Gastroesophageal sphincter (tissue), 4 donors: ENCODE data around the gene ADAM12. TPM values are rescaled to one million over a fixed set of nuclear protein-coding genes. Genes with fewer than 3 reads are reported as not detected.

ENCODE experiments used
- ATAC-seq: fragments of 150-250 bp; one replicate; pipeline ENCODE4 v1.9.1; 2016; ENCODE audit warnings: mild to moderate bottlenecking, moderate library complexity
- H3K27ac ChIP-seq, 4 donors: fragments of 200-600 bp; sonication (generic) in 3 of 4; 1 replicate in 3 of 4; 2 replicates in 1 of 4; pipeline ENCODE4 v1.5.1; 2016 to 2019
- H3K27me3 ChIP-seq: fragments of 200-600 bp; sonication (generic); one replicate; pipeline ENCODE4 v1.5.1; 2019
- H3K36me3 ChIP-seq, 2 donors: fragments of 200-600 bp; sonication (generic); one replicate each; pipeline ENCODE4 v1.5.1; 2019; ENCODE audit warnings: control low read depth in 1 of 2
- H3K4me1 ChIP-seq, 3 donors: fragments of 200-600 bp; sonication (generic); 1 replicate in 2 of 3; 2 replicates in 1 of 3; pipeline ENCODE4 v1.5.1; 2016 to 2019; ENCODE audit warnings: control low read depth in 2 of 3
- H3K4me3 ChIP-seq, 2 donors: fragments of 200-600 bp; sonication (generic); one replicate each; pipeline ENCODE4 v1.5.1; 2019; ENCODE audit warnings: mild to moderate bottlenecking in 1 of 2, moderate library complexity in 1 of 2
- H3K9me3 ChIP-seq, 3 donors: fragments of 200-600 bp; sonication (generic); one replicate each; pipeline ENCODE4 v1.5.1; 2017 to 2019; ENCODE audit warnings: control low read depth in 2 of 3
- CTCF ChIP-seq, 4 experiments: fragments of 200-600 bp in 2 of 4; fragments of 450-650 bp in 2 of 4; sonication (generic) in 1 of 4; IDR thresholded peaks; one replicate each; pipeline ENCODE4 v1.5.1; 2017 to 2019; ENCODE audit warnings: antibody characterized with exemption in 4 of 4, mild to moderate bottlenecking in 2 of 4, moderate library complexity in 2 of 4
- EP300 ChIP-seq: sonication (generic); formaldehyde crosslinking; IDR thresholded peaks from one replicate; pipeline ENCODE4 v1.6.1; 2017; ENCODE audit warnings: antibody characterized with exemption, mild to moderate bottlenecking
- POLR2A ChIP-seq, 2 donors: fragments of 450-650 bp; IDR thresholded peaks; one replicate each; pipeline ENCODE4 v1.6.1; 2017; ENCODE audit warnings: antibody characterized with exemption in 2 of 2, mild to moderate bottlenecking in 2 of 2, moderate library complexity in 1 of 2
- POLR2AphosphoS5 ChIP-seq: sonication (generic); formaldehyde crosslinking; IDR thresholded peaks from one replicate; pipeline ENCODE4 v1.6.1; 2017; ENCODE audit warnings: antibody characterized with exemption
- WGBS, 2 donors: methylation state at CpG; one replicate each; pipeline ENCODE4 v1.1.5; 2018; ENCODE audit warnings: low coverage in 1 of 2; 5-methylcytosine and 5-hydroxymethylcytosine counted together
- total RNA-seq, 4 donors: library from RNA; depleted of rRNA; stranded (reverse); fragments of >200 nt; gene quantifications; one replicate each; pipeline ENCODE4 v1.1.0, GENCODE V29; 2016

ADAM12 gene
- total RNA-seq, 4 donors from 2014 or later: 0.27 to 1.2 (median 0.89) TPM

GRCh38 chr10:126016156-126016805, 372.0 kb downstream of the ADAM12 start:
- no peak overlapping the region for H3K27ac ChIP-seq
- H3K36me3 ChIP-seq: no peaks in the 10 kb centered on the region
- TF ChIP-seq CTCF (IDR thresholded peaks at IDR 0.05) (no peak), POLR2AphosphoS5 (no peak), POLR2A (IDR thresholded peaks at IDR 0.05) (no peak), EP300 (no peak)
- H3K4me3 ChIP-seq: no peak overlapping the region
- 97% methylated on average over 4 of the region's 4 CpGs; no CpG with 5 or more reads in 1 of the 2 donors for WGBS, 2 donors
- H3K4me1 ChIP-seq: no peaks in the 10 kb centered on the region
- no peaks in the 10 kb centered on the region for H3K9me3 ChIP-seq
- H3K27me3 ChIP-seq: no peaks in the 10 kb centered on the region
- no peak for ATAC-seq

GRCh38 chr10:126015413-126015812, 372.9 kb downstream of the ADAM12 start:
- ATAC-seq: no peak
- H3K4me3 ChIP-seq: no peak overlapping the region
- TF ChIP-seq POLR2AphosphoS5 (no peak), EP300 (no peak), CTCF (IDR thresholded peaks at IDR 0.05) (no peak), POLR2A (IDR thresholded peaks at IDR 0.05) (no peak)
- no peaks in the 10 kb centered on the region for H3K4me1 ChIP-seq
- peaks cover 0 to 4% (median 0%) of the 10 kb centered on the region in 3 donors for H3K9me3 ChIP-seq
- 58 to 72% methylated on average over 3 of the region's 3 CpGs for WGBS, 2 donors
- H3K27ac ChIP-seq: no peak overlapping the region
- H3K27me3 ChIP-seq: no peaks in the 10 kb centered on the region
- H3K36me3 ChIP-seq: no peaks in the 10 kb centered on the region

- 80 to 91% methylated on average over 5 to 7 of the region's 7 CpGs for WGBS, 2 donors
- peaks cover 0 to 3% of the 10 kb centered on the region in 2 donors for H3K36me3 ChIP-seq
- H3K9me3 ChIP-seq: peaks cover 0 to 8% (median 0%) of the 10 kb centered on the region in 3 donors
- no peak for ATAC-seq
- H3K4me1 ChIP-seq: no peaks in the 10 kb centered on the region
- no peak overlapping the region for H3K27ac ChIP-seq
- H3K27me3 ChIP-seq: no peaks in the 10 kb centered on the region
- H3K4me3 ChIP-seq: no peak overlapping the region
- TF ChIP-seq POLR2AphosphoS5 (no peak), POLR2A (IDR thresholded peaks at IDR 0.05) (no peak), EP300 (no peak), CTCF (IDR thresholded peaks at IDR 0.05) (no peak)
These were observed 374.0 kb downstream of the ADAM12 start for GRCh38 chr10:126014309-126014708.

- WGBS, 2 donors: 75 to 82% methylated on average over 4 to 7 of the region's 10 CpGs
- ATAC-seq: no peak
These were observed 374.6 kb downstream of the ADAM12 start for GRCh38 chr10:126013489-126014281.

More at GRCh38 chr10:126013489-126014281, 374.6 kb downstream of the ADAM12 start:
- Histone ChIP-seq H3K27ac (no peak overlapping the region), H3K4me1 (no peaks in the 10 kb centered on the region), H3K9me3 (peaks cover 0 to 8% (median 0%) of the 10 kb centered on the region in 3 donors), H3K36me3 (peaks cover 0 to 5% of the 10 kb centered on the region in 2 donors), H3K4me3 (no peak overlapping the region), H3K27me3 (no peaks in the 10 kb centered on the region)
- TF ChIP-seq POLR2AphosphoS5: no peak
- TF ChIP-seq POLR2A (IDR thresholded peaks at IDR 0.05): no peak
- TF ChIP-seq CTCF (IDR thresholded peaks at IDR 0.05): no peak
- TF ChIP-seq EP300: no peak
